C4-2B (cell line): ENCODE data around the gene LTBP1.
"Not testable (repeated sequence)": the region's sequence is repeated elsewhere in the genome, so short reads cannot be mapped to it uniquely, and the experiment has no call there.

ENCODE experiments used
- ZFX ChIP-seq: fragments of 450-650 bp; IDR thresholded peaks from 2 replicates; pipeline ENCODE4 v1.6.1; 2017
- TF ChIP-seq, protein P1 (sequence below): fragments of 450-650 bp; conservative IDR thresholded peaks from 2 replicates; pipeline ENCODE4 v1.5.1; 2017; ENCODE audit warnings: mild to moderate bottlenecking

- TF ChIP-seq, protein P1, sequence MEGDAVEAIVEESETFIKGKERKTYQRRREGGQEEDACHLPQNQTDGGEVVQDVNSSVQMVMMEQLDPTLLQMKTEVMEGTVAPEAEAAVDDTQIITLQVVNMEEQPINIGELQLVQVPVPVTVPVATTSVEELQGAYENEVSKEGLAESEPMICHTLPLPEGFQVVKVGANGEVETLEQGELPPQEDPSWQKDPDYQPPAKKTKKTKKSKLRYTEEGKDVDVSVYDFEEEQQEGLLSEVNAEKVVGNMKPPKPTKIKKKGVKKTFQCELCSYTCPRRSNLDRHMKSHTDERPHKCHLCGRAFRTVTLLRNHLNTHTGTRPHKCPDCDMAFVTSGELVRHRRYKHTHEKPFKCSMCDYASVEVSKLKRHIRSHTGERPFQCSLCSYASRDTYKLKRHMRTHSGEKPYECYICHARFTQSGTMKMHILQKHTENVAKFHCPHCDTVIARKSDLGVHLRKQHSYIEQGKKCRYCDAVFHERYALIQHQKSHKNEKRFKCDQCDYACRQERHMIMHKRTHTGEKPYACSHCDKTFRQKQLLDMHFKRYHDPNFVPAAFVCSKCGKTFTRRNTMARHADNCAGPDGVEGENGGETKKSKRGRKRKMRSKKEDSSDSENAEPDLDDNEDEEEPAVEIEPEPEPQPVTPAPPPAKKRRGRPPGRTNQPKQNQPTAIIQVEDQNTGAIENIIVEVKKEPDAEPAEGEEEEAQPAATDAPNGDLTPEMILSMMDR = not testable (repeated sequence)
- not testable (repeated sequence) for TF ChIP-seq ZFX
These were observed 25.3 kb upstream of the LTBP1 start for GRCh38 chr2:32921486-32921885.
